Measurements from ENCODE around the gene LCE3B. TPM values are rescaled to one million over a fixed set of nuclear protein-coding genes. Genes with fewer than 3 reads are reported as not detected.
"Not testable (repeated sequence)": the region's sequence is repeated elsewhere in the genome, so short reads cannot be mapped to it uniquely, and the experiment has no call there.

Gene LCE3B, protein sequence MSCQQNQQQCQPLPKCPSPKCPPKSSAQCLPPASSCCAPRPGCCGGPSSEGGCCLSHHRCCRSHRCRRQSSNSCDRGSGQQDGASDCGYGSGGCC
- total RNA-seq = not detected

DNA sequence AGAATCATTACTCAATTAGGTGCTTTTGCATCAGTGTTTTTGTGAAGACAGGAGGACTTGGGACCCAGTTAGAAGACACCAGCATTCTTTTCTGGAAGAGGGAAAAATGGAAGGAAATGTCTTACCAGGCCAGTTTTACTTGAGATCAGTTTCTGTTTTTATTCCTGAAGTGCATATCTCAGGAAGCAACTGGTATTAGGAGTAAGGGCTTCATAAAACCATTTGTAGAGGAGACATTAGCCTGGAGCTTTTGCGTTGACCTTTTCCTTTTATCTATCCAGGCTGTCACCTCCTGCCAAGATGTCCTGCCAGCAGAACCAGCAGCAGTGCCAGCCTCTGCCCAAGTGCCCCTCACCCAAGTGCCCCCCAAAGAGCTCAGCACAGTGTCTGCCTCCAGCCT lies at the start of gene LCE3B:
LCE3B (plus strand) TSS at position 301 of the 400 bp plus-strand sequence; CDS start at position 301, 0 bp downstream.
- no peak for DNase-seq (ENCODE audit: low read depth in 2 of 3, low spot score in 2 of 3)

DNA sequence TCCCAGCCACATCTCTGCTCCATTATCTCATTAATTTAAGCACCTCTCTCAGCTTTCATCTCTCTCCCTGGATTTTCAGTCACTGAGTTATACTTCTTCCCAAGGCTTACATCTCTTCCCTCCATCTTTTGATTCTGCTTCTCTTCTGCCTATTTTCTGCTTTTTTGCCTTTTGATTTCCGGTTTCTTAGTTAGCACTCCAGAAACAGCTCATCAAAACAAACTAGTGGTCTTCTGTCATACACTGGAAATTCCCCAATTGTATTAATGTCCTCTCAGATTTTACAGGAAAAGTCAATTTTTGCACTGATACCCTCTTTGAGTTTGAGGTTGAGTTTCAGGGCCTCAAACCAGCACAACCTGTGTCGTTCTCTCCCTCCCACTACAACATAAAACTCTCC lies 48.5 kb upstream of the LCE3B start:
- no peak for DNase-seq (ENCODE audit: low read depth in 2 of 3, low spot score in 2 of 3)

DNA sequence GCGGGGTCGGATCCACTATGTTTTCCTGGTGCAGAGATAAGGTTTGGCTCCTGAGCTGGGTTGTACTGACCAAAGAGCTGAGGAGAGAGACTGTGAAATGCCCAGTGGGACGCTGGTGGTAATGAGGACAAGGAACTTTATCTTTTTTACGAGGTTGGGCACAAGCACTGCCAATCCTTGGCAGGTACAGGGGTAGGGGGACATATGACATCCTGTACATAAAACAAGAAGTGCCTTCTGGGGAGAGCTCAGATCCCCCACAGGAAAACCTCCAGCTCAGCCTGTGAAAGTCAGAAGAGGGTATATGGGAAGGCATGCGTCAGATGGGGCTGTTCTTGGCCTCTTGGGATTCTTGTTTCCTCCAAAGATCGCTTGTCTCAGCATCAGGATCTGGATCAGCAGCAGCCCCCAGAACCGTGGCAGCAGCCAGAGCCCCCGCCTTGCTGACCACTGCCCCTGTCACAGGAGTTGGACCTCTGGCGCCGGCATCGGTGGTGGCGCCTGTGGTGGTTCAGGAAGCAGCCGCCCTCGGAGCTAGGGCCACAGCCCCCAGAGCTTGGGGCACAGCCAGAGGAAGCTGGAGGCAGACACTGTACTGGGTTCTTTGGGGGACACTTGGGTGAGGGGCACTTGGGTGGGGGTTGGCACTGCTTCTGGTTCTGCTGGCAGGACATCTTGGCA lies 47.9 kb upstream of the LCE3B start:
- DNase-seq (ENCODE audit: low read depth in 2 of 3, low spot score in 2 of 3) = no peak

DNA sequence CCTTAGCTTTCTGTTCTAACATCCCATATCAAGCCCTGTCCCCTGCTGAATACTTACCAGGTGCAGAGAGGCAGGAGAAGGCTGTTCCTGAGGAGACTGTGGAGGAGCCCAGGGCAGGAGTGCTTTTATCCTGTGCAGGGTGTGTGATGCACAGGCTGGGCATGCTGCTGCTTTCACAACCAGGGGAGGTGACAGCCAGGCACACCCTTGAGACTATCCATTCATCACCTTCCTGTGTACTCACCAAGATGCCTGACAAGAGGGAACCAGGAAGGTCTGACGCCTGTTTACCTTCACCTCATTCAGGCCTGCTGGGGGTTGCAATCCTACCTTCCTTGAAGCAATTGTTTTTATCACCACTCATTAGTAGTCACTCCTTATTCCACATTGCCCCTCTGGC lies 46.9 kb upstream of the LCE3B start, which contains the start of gene LCE3E:
LCE3E (minus strand) TSS at position 100 of the 400 bp plus-strand sequence. CDS start 572 bp downstream, outside the sequence.
- DNase-seq (ENCODE audit: low read depth in 2 of 3, low spot score in 2 of 3) = no peak

DNA sequence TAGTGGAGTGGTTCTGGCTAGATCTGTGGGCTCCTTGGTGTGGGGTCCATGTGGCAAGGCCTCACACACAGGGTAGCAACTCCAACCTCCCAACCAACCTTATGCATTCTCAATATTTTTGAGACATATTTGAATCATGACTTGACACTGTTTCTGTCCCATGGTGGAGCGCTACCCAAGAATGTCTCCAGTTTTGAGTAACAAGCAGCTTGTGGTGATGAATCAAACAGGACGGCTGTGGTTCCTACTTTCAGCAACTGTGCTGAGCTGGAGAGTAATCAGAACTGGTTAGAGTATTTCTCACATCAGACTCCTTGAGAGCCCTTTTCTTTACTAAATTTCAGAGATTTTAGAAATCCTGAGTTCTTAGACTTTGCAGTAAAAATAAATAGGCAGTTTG lies 36.4 kb upstream of the LCE3B start:
- no peak for DNase-seq (ENCODE audit: low read depth in 2 of 3, low spot score in 2 of 3)

DNA sequence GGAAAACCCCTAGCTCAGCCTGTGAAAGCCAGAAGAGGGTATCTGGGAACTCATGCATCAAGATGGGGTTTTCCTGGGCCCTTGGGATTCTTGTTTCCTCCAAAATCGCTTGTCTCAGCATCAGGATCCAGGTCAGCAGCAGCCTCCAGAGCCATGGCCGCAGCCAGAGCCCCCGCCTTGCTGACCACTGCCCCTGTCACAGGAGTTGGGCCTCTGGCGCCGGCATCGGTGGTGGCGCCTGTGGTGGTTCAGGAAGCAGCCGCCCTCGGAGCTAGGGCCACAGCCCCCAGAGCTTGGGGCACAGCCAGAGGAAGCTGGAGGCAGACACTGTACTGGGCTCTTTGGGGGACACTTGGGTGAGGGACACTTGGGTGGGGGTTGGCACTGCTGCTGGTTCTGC lies 34.1 kb upstream of the LCE3B start:
- not testable (repeated sequence) for DNase-seq (ENCODE audit: low read depth in 2 of 3, low spot score in 2 of 3)

DNA sequence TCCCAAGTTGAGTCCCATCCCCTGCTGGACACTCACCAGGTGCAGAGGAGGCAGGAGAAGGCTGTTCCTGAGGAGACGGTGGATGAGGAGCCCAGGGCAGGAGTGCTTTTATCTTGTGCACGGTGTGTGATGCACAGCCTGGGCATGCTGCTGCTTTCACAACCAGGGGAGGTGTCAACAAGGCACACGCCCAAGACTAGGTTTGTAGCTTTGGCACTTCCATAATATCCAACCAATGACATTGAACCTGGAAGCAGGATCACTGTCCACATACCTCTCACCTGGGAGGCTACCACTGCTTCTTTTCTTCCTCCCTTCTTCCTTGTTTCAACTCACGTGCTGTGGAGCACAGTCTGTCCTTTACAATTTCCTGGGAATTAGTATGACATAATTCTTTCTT lies 33.2 kb upstream of the LCE3B start, which contains the start of gene LCE3D:
LCE3D (minus strand) TSS at position 84 of the 400 bp plus-strand sequence. CDS start 580 bp downstream, outside the sequence.
- DNase-seq (ENCODE audit: low read depth in 2 of 3, low spot score in 2 of 3) = no peak

DNA sequence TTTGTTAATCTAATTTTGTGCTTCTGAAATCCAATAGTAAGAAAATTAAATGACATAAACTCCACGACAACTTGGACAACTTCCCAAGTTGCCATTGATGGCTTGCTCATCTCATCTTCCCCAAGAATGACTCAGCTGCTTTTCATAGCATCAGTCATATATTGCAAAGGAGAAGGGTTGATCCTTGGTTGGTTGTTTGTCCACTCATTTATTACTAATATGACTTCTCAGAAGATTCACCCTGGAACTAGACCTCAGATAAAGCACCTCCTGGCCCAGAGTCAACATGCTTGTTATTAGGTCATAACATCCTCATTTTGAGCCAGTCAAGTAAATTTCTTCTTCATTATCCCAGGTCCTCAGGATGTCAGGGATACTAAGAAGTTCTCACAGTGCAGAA lies 31.0 kb upstream of the LCE3B start:
- DNase-seq (ENCODE audit: low read depth in 2 of 3, low spot score in 2 of 3) = no peak

DNA sequence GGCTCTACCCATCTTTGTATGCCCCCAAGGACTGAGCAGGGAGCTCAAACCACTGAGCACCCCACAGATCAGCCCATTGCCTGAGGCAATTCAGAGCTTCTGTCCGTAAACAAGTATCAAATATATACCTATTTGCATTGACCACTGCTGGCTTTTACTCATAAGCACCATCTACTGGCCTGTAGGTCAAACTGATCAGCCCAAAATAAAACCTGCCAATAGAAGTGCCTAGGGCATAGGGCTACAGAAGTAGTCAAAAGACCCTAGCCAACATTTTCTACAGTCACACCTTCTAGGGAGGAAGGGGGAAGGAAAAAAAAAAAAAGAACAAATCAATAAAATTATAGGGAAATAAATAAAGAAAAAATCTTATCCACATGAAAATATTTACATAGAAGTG lies 28.0 kb upstream of the LCE3B start:
- DNase-seq (ENCODE audit: low read depth in 2 of 3, low spot score in 2 of 3) = no peak

DNA sequence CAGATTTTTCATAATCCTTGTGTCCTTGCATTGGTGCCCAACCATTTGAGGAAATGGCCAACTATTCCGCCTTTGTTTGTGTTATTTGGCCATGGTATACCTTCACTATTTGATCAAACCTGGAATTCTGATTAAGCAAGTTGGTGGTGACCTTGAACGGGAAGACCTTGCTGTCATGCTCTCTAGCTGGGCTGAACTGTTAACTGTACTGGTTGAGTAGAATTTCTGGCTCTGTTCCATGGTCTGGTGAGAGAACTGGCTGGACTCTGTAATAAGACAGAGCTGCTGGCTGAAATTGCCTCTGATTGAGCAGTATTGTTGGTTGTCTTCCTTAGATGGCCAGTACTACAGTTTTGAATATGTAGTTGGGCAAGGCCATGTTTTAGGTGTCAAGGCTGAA lies 16.6 kb upstream of the LCE3B start:
- no peak for DNase-seq (ENCODE audit: low read depth in 2 of 3, low spot score in 2 of 3)

DNA sequence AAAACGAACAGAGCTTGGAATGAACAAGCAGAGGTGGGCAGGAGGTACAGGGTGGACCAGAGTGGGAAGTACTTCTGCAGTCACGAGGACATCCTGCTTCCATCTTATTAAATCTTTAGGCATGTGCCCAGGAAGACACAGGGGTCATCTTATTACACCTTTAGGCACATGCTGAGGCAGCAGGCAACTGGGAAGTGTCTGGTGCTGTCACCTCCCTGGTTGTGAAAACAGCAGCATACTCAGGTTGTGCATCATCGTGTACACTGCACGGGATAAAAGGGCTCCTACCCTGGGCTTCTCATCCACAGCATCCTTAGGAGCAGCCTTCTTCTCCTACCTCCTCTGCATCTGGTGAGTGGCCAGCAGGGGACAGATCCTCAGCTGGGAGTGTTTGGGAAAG lies 13.7 kb upstream of the LCE3B start, which contains the start of gene LCE3C:
LCE3C (plus strand) TSS at position 301 of the 400 bp plus-strand sequence. CDS start 498 bp downstream, outside the sequence.
- DNase-seq (ENCODE audit: low read depth in 2 of 3, low spot score in 2 of 3) = no peak

DNA sequence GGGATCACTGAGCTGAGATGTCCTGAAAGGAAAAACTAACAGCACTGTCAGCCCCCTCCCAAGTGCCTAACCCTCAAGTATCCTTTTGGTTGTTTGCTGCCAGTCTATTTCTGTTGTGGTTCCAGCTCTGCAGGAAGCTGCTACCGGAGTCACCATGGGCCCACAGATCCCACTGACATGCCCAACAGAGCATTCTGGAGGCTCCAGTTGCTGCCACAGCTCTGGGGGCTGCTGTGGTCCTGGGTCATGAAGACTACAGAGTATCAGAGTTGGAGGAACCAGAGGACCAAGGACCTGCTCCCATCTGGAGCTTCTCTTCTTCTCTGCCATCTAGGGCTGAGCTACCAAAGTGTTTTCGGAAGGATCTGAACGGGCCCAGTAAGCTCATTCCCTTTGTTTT lies 8.4 kb downstream of the LCE3B start:
- no peak for DNase-seq (ENCODE audit: low read depth in 2 of 3, low spot score in 2 of 3)

DNA sequence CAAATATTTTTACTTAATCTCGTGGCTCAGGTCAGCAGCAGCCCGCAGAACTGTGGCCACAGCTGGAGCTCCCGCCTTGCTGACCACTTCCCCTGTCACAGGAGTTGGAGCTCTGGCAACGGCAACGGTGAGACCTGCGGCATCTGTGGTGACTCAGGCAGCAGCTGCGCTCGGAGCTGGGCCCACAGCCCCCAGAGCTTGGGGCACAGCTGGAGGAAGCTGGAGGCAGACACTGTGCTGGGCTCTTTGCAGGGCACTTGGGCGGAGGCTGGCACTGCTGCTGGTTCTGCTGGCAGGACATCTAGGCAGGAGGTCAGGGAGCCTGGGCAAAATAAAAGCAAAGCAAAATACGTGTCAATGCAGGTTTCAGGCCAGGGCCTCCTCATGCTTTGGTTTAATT lies 9.2 kb downstream of the LCE3B start, which contains the start of gene LCE3A:
LCE3A (minus strand) TSS at position 301 of the 400 bp plus-strand sequence; CDS start at position 301, 0 bp downstream.
- peak in 2 of 3 donors; percentile 33 to 56 for DNase-seq (ENCODE audit: low read depth in 2 of 3, low spot score in 2 of 3)

DNA sequence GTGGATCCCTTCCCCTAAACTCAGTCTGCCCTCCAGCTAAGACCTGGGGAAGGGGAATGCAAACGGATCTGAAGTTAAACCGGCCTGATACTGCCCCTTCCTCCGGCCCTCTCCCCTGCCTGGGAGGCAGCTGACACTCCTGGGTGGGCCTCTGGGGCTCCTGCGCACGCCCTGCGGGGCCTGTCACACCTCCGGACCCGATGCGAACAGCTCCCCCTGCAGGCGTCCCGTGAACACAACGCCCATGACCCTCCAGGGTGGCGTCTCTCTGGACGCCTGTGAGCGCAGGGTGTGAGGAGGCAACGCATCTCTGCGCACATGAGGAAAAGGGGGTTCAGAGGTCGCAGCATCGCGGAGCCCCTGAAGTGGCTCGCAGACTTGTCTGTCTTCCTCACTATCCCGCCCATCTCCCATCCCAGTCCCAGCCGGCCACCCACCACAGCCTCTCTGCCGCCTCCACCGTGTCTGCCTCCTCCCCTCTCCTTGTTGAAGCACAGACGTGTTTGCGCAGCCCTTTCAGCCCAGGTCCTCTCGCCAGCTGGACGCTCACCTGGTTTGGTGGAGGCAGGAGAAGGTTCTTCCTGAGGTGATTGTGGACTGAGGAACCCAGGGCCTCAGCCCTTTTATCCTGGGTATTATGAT lies 9.7 kb downstream of the LCE3B start:
- DNase-seq (ENCODE audit: low read depth in 2 of 3, low spot score in 2 of 3) = peak in 2 of 3 donors; percentile 11 to 27

DNA sequence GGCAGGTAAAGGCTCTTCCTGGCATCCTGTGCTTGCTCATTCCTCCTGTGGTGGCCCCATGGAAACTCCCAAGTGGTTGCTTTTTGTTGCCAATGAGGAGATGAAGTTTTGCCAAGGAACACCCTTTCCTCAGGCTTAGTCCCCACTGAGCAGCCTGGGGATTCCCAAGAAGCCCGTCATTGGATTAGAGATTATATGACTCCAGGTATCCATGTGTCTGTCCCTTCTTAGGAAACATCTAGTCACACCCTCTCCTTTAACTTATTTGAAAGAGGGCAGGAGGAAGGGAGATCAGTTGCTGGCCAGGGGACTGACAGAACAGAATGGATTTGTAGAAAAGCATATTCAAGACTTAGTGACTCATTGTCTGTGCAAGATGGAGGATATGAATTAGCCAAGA lies 13.1 kb downstream of the LCE3B start:
- no peak for DNase-seq (ENCODE audit: low read depth in 2 of 3, low spot score in 2 of 3)

DNA sequence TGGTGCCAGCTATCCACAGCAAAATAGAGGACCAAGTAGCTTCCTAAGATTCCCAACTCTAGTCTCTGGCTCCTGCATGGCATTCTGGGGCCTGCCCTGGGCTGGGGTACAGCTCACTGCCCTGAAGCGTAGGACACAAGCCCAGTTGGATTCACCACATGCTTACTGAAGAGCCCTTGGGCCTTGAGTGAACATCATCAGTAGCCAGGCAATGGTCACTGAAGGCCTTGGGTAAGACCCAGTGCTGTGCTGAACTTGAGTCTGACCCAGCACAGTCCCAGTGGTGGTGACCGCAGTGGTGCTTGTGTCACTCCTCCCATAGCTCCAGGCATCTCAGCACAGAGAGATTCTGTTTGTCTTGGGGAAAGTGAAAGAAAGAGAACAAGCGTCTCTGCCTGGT lies 17.0 kb downstream of the LCE3B start:
- no peak for DNase-seq (ENCODE audit: low read depth in 2 of 3, low spot score in 2 of 3)

DNA sequence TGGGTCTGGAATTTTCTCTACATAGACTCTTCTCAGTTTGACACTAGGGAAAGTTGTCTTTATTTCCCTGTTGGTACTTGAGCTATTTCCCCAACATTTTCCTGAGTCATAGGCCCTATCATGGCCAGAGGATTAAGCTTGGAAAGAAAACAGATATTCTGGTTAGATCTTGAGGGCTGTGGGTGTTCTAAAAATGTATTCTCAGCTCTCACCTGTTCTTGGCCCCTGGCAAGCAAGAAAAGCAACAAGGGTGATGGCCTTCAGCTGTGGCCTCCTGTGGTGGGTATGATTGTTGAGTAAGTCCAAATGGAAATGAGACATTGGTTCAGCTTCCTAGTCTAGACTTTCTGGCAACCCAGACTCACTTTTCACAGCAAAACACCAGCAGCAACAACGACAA lies 26.7 kb downstream of the LCE3B start:
- DNase-seq (ENCODE audit: low read depth in 2 of 3, low spot score in 2 of 3) = no peak

DNA sequence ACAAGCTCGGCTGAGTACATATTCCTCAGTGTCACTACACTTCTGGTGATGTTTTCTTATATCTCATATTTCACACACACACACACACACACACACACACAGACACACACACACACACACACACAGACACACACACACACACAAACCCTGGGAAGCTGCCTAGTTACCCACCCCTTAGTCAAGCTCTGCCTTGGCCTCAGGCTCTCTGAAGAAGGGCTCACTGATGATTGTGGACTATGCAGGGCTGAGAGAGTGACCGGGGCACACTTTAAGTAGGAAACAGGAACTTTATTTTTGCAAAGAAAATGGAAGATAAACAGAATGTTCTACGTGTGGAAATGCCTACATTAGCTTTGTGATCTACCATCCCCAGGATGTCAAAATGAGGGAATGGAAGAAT lies 30.3 kb downstream of the LCE3B start:
- DNase-seq (ENCODE audit: low read depth in 2 of 3, low spot score in 2 of 3) = no peak

DNA sequence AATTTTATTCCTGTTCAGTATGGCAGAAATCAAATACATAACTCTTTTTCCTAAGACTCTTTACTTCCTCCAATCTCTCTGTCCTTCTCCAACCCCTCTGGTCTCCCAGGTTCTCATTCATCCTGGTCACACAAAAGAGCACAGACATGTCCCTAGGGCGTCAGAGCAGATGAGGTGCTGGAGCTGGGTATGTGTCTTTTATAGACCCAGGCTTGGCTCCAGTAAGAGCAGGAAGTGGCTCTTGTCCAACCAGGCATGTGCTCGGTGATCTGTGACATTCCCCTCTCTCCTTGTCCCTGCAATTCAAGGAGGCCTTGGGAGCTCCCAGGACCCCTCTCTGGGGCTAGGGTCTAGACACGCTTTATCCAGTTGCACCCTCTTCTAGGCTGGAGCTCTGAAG lies 31.5 kb downstream of the LCE3B start:
- no peak for DNase-seq (ENCODE audit: low read depth in 2 of 3, low spot score in 2 of 3)

DNA sequence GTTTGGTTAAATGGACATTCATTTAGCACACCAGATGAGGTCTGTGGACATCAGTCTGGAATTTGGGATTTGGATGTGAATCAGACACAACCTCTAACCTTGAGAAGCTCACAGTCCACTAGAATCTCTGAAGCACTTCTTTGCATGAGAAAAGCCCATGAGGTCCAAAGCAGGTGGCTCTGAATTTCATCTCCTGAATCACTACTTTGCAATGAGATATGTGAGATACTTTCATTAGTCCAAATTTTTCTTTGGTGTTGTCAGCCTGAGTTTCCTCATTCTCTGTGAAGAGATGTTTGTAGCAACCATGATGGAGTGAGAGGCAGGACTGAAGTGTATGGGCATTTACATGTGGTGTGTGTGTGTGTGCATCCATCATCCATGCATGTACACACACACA lies 33.0 kb downstream of the LCE3B start:
- no peak for DNase-seq (ENCODE audit: low read depth in 2 of 3, low spot score in 2 of 3)

DNA sequence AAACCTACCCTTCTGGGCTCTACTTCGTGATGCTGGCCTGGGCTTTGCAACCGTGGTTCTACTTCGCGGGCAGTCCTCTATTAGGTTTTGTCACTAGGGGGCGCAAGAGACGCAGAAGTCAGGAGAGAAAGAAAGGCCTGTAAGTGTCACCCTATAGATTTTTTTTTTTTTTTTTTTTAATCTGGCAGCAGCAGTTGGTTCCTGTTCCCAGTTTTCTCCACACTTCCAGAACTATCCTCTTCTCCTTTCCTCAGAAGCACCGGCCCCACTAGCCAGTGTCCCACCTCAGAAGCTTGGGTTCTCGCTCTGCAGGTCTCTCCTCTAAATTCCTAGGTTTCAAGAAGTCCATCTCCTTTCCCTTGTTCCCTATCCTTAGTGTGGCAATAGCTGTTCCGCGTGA lies 40.5 kb downstream of the LCE3B start:
- peak; percentile 4 to 71 (median 46) for DNase-seq (ENCODE audit: low read depth in 2 of 3, low spot score in 2 of 3)

DNA sequence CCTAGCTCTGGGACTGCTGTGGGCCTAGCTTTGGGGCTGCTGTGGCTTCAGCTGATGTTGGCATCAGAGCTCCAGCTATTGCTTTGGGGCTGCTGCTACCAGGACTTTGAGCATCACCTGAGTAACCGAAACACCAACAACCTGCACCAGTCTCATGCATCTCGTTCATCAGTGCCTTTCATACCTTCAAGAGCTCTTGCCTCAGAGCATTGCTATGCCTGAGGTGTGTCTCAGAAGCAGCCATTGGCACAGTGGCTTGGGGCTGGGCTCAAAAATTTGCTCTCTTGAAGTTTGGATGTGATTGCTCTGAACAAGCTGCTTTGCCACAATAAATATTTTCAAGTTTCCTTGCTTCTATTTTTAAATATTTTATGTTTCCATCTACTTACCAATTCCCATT lies 42.8 kb downstream of the LCE3B start:
- DNase-seq (ENCODE audit: low read depth in 2 of 3, low spot score in 2 of 3) = no peak

Data from hematopoietic multipotent progenitor cell (in vitro differentiated cells).